Coronary artery (tissue), 2 donors: ENCODE results near the gene GPRC5D.

Experiments used
- DNase-seq: peaks from one replicate; pipeline ENCODE4 v3.0.0-alpha.2; 2017; ENCODE audit warnings: low spot score
- H3K27ac ChIP-seq, 2 donors: fragments of 200-600 bp; sonication (generic); one replicate each; pipeline ENCODE4 v1.5.1; 2016 to 2019
- H3K4me3 ChIP-seq: fragments of 200-600 bp; sonication (generic); 2 replicates; pipeline ENCODE4 v1.5.1; 2016; ENCODE audit warnings: mild to moderate bottlenecking, moderate library complexity
- CTCF ChIP-seq: fragments of 200-600 bp; sonication (generic); IDR thresholded peaks from one replicate; pipeline ENCODE4 v1.5.1; 2019; ENCODE audit warnings: antibody characterized with exemption

Gene GPRC5D

GRCh38 chr12:12951504-12951903, 466 bp downstream of the GPRC5D start:
- DNase-seq: no peak
- no peak for TF ChIP-seq CTCF
- Histone ChIP-seq H3K27ac (no peak overlapping the region), H3K4me3 (no peak overlapping the region)

DNA sequence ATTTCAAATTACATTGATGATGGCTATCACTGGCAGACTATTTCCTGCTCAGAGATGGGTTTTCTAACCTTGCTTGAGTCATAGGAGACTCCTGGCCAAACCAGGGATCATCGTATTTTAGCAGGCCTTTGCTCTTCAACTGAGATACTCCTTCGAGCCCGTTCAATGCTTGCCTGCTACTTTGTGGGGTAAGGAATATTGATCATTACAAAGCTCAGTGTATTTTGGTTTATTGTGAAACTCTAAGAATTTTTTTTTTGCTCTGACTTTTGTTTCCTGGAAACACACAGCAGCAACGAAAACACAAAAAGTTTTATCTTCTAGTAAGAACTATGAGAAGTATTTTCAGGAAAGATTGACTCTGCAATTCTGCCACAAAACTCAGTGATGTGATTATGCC, 4.1 kb downstream of the GPRC5D start:
- TF ChIP-seq CTCF: no peak
- no peak for DNase-seq
- H3K27ac ChIP-seq: no peak overlapping the region
- H3K4me3 ChIP-seq: no peak overlapping the region

- Histone ChIP-seq H3K27ac (no peak overlapping the region), H3K4me3 (no peak overlapping the region)
- no peak for TF ChIP-seq CTCF
- DNase-seq: no peak
Observed at GRCh38 chr12:12946686-12947355, 5.1 kb downstream of the GPRC5D start.

DNA sequence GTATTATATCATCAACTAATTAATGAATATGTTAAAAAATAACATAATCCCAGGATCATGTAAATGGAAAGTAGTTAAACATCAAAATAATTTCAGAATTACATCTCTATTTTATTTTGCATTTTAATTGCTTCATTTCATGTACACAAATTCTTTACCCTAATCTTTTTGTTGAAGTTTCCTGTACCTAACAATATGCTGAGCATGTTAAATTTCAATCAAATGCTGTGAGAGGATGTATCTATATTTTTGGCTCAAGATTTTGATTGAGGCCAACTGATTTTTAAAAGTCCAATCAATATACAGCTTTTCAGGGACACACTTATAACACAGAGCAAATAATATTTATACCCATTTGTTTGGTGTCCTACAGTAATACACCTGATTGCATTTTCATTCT, 6.4 kb downstream of the GPRC5D start:
- H3K4me3 ChIP-seq: no peak overlapping the region
- TF ChIP-seq CTCF: no peak
- DNase-seq: no peak
- H3K27ac ChIP-seq: no peak overlapping the region

DNA sequence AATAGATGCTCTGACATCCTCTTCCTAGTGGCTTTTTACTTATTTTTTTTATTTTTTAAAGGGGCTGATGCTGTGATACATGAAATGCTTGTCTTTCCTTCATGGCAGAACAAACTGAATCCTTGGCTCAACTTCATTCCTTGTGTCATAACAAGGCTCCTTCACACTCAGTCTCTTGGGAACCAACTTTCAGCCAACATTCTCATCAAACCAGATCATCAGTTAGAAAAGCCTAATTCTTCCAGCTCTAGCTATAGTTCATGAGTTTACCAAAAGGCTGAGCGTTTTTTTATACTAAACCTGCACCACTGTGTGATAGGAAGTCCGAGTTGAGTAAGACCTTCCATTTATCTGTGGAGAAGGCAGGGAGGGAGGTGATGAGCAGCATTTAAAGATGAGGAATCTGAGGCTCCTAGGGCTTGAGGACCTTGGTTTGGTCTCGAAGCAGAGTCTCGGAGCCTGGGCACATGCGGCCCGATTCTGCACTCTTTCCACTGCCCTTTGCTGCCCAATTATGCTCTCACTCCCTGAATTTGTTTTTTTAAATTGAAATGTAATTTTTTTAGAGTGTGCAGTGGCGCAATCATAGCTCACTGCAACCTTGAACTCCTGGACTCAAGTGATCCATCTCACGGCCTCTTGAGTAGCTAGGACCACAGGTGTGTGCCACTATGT, 8.2 kb downstream of the GPRC5D start:
- no peak overlapping the region for H3K4me3 ChIP-seq
- H3K27ac ChIP-seq: no peak overlapping the region
- no peak for TF ChIP-seq CTCF
- DNase-seq: no peak

DNA sequence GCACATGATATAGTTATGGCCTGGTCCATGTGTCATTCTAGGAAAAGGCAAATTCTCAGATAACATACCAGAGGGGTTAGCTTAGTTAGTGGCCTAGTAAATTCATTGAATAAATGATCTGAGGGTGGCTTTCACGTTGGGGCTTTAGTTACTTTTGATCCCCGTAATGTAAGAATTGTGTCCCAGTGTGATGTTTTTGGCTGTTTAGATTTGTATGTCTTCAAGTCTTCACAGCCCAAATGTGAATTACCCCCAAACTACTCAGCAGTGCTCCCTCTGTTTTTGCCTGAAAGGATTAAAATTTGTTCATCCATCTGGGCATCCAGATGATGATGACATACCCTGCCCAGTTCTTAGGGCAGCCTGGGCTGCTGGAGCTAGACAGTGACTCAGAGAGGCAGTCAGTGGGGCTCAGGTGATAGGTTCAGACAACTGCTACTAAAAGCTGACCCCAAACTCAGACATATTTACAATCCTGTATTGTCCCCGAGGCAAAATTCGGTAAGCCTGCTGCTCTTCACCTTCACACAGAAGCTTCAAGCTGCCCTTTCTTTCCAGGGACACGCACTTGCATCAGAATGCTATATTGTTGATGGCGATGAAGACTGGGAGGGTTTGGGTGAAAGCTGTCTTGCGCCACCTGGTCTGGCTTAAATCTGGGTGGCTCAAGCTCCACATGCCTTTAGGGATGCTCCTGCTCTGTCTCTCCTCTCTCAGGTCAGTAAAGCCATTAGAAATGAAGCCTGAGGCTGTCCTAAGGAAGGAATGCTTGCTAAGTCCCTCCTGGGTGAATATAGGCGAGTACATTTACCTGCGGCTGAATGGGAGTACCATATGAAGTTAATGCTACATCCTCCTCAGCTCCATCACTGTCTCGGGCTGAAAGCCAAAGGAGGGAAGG, 10.3 kb downstream of the GPRC5D start:
- no peak for TF ChIP-seq CTCF
- Histone ChIP-seq H3K27ac (no peak overlapping the region), H3K4me3 (no peak overlapping the region)
- DNase-seq: no peak
